ENCODE data around the gene CCDC3. TPM values are rescaled to one million over a fixed set of nuclear protein-coding genes. Genes with fewer than 3 reads are reported as not detected.

CCDC3 gene
- total and polyA plus RNA-seq, 3 donors from 2014 or later, result 30.6 to 35.5 (median 33.3) TPM

GRCh38 chr10:13006037-13006436, 4.5 kb upstream of the CCDC3 start:
- Histone ChIP-seq H3K9me3 (no peaks in the 10 kb centered on the region), H3K27ac (no peak overlapping the region), H3K36me3 (ENCODE audit: low read depth, missing control alignments) (no peaks in the 10 kb centered on the region), H3K4me1 (no peaks in the 10 kb centered on the region), H3K4me3 (no peak overlapping the region), H3K27me3 (no peaks in the 10 kb centered on the region)
- TF ChIP-seq CTCF (IDR thresholded peaks at IDR 0.05) (no peak), POLR2A (IDR thresholded peaks at IDR 0.05) (no peak)
- intact Hi-C loops (cut with DNase I; ENCODE audit: low total_unique reads), result no loop called here
- DNase-seq, result no peak
- 60 to 90% methylated on average over 3 of the region's 3 CpGs for WGBS, 2 donors

GRCh38 chr10:13003759-13004158, 2.2 kb upstream of the CCDC3 start:
- no peak overlapping the region for H3K27ac ChIP-seq
- H3K4me3 ChIP-seq, result no peak overlapping the region
- 89 to 96% methylated on average over 3 of the region's 3 CpGs for WGBS, 2 donors
- no peaks in the 10 kb centered on the region for H3K4me1 ChIP-seq
- no peaks in the 10 kb centered on the region for H3K36me3 ChIP-seq (ENCODE audit: low read depth, missing control alignments)
- intact Hi-C loops (cut with DNase I; ENCODE audit: low total_unique reads), result no loop called here
- no peaks in the 10 kb centered on the region for H3K27me3 ChIP-seq
- no peak for DNase-seq
- TF ChIP-seq CTCF (IDR thresholded peaks at IDR 0.05) (no peak), POLR2A (IDR thresholded peaks at IDR 0.05) (no peak)
- no peaks in the 10 kb centered on the region for H3K9me3 ChIP-seq

- Histone ChIP-seq H3K9me3 (no peaks in the 10 kb centered on the region), H3K36me3 (ENCODE audit: low read depth, missing control alignments) (no peaks in the 10 kb centered on the region), H3K4me1 (no peaks in the 10 kb centered on the region), H3K4me3 (no peak overlapping the region), H3K27ac (no peak overlapping the region), H3K27me3 (no peaks in the 10 kb centered on the region)
- no peak for DNase-seq
- intact Hi-C loops (cut with DNase I; ENCODE audit: low total_unique reads), result no loop called here
- TF ChIP-seq POLR2A (IDR thresholded peaks at IDR 0.05) (no peak), CTCF (IDR thresholded peaks at IDR 0.05) (no peak)
Observed at GRCh38 chr10:13003004-13003403, 1.5 kb upstream of the CCDC3 start.

DNA sequence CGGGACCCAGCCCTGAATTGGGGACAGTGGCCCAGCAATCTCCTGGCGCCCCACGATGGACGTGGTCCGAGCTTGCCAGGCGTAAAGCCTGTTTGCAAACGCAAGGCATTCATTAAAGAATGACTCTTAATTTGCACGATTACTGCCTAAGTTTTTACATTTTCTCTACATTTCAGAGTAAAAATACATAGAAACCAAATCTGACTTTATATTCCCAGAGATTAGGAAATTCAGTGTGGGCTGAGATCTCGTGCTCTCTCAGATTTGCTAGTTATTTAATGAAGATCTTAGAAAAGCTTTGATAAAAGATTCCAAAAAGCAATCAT, 337 bp upstream of the CCDC3 start:
- no peaks in the 10 kb centered on the region for H3K9me3 ChIP-seq
- peak overlapping the region; percentile 53 to 68 for H3K4me3 ChIP-seq
- WGBS, 2 donors, result 0 to 1% methylated on average over 9 of the region's 9 CpGs
- intact Hi-C loops (cut with DNase I; ENCODE audit: low total_unique reads), result no loop called here
- no peak for TF ChIP-seq POLR2A (IDR thresholded peaks at IDR 0.05)
- no peak for TF ChIP-seq CTCF (IDR thresholded peaks at IDR 0.05)
- no peaks in the 10 kb centered on the region for H3K4me1 ChIP-seq
- no peaks in the 10 kb centered on the region for H3K27me3 ChIP-seq
- DNase-seq, result no peak
- peak overlapping the region in 1 of 2 donors; percentile 74 for H3K27ac ChIP-seq
- no peaks in the 10 kb centered on the region for H3K36me3 ChIP-seq (ENCODE audit: low read depth, missing control alignments)

- 59 to 71% methylated on average over 4 of the region's 4 CpGs for WGBS, 2 donors
- Histone ChIP-seq H3K36me3 (ENCODE audit: low read depth, missing control alignments) (no peaks in the 10 kb centered on the region), H3K4me3 (peak overlapping the region; percentile 53 to 68), H3K9me3 (no peaks in the 10 kb centered on the region), H3K27me3 (no peaks in the 10 kb centered on the region), H3K4me1 (peaks cover 3% of the 10 kb centered on the region), H3K27ac (no peak overlapping the region)
- TF ChIP-seq CTCF (IDR thresholded peaks at IDR 0.05) (no peak), POLR2A (IDR thresholded peaks at IDR 0.05) (no peak)
- intact Hi-C loops (cut with DNase I; ENCODE audit: low total_unique reads), result no loop called here
- no peak for DNase-seq
Observed at GRCh38 chr10:13000431-13000830, 1.1 kb downstream of the CCDC3 start.
